HG03354 (cell line): Measurements from ENCODE around the gene TPGS1.

ENCODE experiments used
- ATAC-seq: cut with Tn5 transposase; IDR thresholded peaks from one replicate; pipeline ENCODE4 v1.9.1; 2021; ENCODE audit warnings: mild to moderate bottlenecking; ENCODE audit not compliant: unreplicated experiment, poor library complexity, severe bottlenecking

TPGS1 gene

GRCh38 chr19:556611-557382 lies 49.5 kb downstream of the TPGS1 start:
- no peak for ATAC-seq

GRCh38 chr19:558770-559439 lies 51.6 kb downstream of the TPGS1 start:
- ATAC-seq = no peak

GRCh38 chr19:560121-560520 lies 52.8 kb downstream of the TPGS1 start:
- no peak for ATAC-seq

GRCh38 chr19:566403-566802 lies 59.1 kb downstream of the TPGS1 start:
- no peak for ATAC-seq

GRCh38 chr19:566844-567243 lies 59.5 kb downstream of the TPGS1 start:
- no peak for ATAC-seq

- no peak for ATAC-seq
Measured at GRCh38 chr19:567296-567900, 60.1 kb downstream of the TPGS1 start.
